ENCODE measurements around the gene AP1S1.

Gene AP1S1

DNA sequence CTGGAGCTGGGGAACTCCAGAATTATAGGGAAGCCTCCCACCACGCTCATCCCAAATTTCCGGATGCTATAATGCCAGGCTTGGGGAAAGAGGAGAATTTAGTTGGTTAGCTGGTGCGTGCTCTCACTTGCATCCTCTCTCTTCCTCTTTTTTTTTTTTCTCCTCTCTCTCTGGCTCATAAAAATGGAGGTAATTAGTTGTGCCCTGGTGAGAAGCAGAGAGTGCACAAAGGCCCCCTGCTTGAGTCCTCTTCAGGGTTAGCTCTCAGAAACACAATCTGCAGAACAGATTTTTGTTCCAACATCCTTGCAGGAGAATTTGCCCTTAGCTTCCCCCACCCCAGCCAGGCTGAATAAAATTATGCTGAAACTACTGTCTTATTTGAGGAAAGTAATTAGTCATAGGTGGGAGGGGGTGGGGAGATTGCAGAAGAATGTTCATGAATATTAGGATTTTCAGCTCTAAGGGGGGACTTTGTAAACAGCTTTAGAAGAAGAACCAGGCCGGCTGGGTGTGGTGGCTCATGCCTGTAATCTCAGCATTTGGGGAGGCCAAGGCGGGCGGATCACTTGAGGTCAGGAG lies 19.8 kb upstream of the AP1S1 start:
- TF ChIP-seq, protein P1, sequence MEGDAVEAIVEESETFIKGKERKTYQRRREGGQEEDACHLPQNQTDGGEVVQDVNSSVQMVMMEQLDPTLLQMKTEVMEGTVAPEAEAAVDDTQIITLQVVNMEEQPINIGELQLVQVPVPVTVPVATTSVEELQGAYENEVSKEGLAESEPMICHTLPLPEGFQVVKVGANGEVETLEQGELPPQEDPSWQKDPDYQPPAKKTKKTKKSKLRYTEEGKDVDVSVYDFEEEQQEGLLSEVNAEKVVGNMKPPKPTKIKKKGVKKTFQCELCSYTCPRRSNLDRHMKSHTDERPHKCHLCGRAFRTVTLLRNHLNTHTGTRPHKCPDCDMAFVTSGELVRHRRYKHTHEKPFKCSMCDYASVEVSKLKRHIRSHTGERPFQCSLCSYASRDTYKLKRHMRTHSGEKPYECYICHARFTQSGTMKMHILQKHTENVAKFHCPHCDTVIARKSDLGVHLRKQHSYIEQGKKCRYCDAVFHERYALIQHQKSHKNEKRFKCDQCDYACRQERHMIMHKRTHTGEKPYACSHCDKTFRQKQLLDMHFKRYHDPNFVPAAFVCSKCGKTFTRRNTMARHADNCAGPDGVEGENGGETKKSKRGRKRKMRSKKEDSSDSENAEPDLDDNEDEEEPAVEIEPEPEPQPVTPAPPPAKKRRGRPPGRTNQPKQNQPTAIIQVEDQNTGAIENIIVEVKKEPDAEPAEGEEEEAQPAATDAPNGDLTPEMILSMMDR (IDR thresholded peaks at IDR 0.05; ENCODE audit: extremely low read depth, missing control alignments): no peak
- DNase-seq (ENCODE audit: low spot score): no peak

DNA sequence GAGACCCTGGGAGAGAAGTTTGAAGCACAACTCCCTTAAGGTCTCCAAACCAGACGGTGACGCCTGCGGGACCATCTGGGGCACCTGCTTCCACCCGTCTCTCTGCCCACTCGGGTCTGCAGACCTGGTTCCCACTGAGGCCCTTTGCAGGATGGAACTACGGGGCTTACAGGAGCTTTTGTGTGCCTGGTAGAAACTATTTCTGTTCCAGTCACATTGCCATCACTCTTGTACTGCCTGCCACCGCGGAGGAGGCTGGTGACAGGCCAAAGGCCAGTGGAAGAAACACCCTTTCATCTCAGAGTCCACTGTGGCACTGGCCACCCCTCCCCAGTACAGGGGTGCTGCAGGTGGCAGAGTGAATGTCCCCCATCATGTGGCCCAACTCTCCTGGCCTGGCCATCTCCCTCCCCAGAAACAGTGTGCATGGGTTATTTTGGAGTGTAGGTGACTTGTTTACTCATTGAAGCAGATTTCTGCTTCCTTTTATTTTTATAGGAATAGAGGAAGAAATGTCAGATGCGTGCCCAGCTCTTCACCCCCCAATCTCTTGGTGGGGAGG lies 16.5 kb upstream of the AP1S1 start:
- TF ChIP-seq, protein P1 (IDR thresholded peaks at IDR 0.05; ENCODE audit: extremely low read depth, missing control alignments): no peak
- DNase-seq (ENCODE audit: low spot score): no peak

DNA sequence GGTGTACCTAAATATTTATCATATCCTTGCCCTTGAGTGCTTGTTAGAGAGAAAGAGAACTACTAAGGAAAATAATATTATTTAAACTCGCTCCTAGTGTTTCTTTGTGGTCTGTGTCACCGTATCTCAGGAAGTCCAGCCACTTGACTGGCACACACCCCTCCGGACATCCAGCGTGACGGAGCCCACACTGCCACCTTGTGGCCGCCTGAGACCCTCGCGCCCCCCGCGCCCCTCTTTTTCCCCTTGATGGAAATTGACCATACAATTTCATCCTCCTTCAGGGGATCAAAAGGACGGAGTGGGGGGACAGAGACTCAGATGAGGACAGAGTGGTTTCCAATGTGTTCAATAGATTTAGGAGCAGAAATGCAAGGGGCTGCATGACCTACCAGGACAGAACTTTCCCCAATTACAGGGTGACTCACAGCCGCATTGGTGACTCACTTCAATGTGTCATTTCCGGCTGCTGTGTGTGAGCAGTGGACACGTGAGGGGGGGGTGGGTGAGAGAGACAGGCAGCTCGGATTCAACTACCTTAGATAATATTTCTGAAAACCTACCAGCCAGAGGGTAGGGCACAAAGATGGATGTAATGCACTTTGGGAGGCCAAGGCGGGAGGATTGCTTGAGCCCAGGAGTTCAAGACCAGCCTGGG lies 15.9 kb upstream of the AP1S1 start:
- DNase-seq (ENCODE audit: low spot score): peak; percentile 72
- TF ChIP-seq, protein P1 (IDR thresholded peaks at IDR 0.05; ENCODE audit: extremely low read depth, missing control alignments): peak; percentile 29

DNA sequence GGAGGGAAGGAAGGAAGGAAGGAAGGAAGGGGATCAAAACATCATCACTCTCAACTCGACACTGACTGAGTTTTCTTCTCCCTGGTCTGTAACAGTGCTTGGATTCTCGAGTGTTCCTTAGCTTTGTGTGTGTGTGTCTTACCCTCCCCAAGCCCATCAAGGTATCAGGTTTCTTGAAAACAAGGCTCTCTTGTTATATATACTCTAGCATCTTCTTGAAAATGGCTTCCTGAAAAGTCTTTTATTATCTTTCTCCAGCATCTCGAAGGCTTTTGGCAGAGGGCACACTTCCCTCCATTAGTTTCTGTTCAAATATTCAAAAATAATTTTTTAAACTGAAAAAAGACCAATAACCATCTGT lies 14.0 kb upstream of the AP1S1 start:
- no peak for DNase-seq (ENCODE audit: low spot score)
- TF ChIP-seq, protein P1 (IDR thresholded peaks at IDR 0.05; ENCODE audit: extremely low read depth, missing control alignments): no peak

DNA sequence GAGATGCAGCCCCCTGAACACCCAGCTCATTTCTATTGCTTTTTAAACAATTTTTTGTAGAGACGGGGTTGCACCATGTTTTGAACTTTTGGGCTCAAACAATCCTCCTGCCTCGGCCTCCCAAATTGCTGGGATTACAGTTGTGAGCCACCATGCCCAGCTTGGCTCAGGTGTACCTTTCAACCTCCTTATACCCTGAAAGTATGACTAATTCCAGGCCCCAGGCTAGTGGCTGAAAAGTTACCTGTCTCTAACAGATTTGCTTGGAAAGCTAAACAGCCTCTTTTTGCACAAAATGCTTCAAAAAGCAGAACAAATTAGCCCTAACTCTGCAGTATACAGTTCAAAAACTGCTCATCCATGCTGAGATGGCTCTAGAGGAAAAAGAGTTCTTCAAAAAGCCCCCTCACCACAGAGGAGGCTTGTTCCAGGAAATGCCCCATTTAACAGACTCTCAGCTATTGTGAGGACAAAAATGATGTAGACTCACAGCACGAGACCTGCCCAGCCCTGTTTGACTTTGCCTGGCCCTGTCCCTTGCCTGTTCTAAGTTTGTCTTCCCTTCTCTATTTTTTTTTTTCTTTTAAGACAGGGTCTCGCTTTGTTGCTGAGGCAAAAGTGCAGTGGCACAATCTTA lies 13.4 kb upstream of the AP1S1 start:
- TF ChIP-seq, protein P1 (IDR thresholded peaks at IDR 0.05; ENCODE audit: extremely low read depth, missing control alignments): no peak
- DNase-seq (ENCODE audit: low spot score): no peak

DNA sequence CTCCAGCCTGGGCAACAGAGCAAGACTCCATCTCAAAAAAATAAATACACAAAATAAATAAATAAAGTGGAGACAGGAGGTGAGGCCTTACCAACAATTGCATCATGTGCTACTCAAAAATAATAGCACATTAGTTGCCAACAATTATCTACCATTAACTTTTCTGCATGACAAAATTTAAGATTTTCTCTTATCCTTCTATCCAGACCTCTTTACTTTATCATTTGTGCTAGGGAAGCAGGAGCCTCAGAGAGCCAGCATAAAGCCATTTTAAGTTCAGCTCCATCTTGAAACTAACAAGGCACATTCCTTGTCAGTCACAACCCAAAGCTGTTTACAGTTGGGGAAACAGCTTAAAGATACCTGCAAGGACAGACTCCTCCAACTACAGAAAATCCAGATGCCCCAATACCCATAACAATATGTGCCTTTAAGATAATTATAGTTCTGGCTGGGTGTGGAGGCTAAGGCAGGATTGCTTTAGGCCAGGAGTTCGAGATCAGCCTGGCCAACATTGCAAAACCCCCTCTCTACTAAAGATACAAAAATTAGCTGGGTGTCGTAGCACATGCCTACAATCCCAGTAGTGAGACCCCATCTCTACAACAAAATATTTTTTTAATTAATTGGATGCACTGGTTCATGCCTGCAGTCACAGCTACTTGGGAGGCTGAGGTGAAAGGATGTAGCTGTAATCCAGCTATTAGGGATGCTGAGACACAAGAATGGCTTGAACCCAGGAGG lies 2.2 kb upstream of the AP1S1 start:
- TF ChIP-seq, protein P1 (IDR thresholded peaks at IDR 0.05; ENCODE audit: extremely low read depth, missing control alignments): no peak
- no peak for DNase-seq (ENCODE audit: low spot score)
